ENCODE results near the gene PCCA. TPM values are rescaled to one million over a fixed set of nuclear protein-coding genes. Genes with fewer than 3 reads are reported as not detected.

Gene PCCA
- total RNA-seq, 4 donors from 2014 or later: 24.8 to 122 (median 53.0) TPM

- intact Hi-C loops (cut with DNase I; ENCODE audit: low total_unique reads): no loop called here
- TF ChIP-seq POLR2A (IDR thresholded peaks at IDR 0.05): no peak
- TF ChIP-seq CTCF (IDR thresholded peaks at IDR 0.05): no peak
These were observed 140.7 kb downstream of the PCCA start for GRCh38 chr13:100229603-100230002.

GRCh38 chr13:100230769-100231149, 141.9 kb downstream of the PCCA start:
- no peak for DNase-seq
- TF ChIP-seq POLR2A (IDR thresholded peaks at IDR 0.05): no peak
- no peak for TF ChIP-seq CTCF (IDR thresholded peaks at IDR 0.05)
- H3K27me3 ChIP-seq: no peaks in the 10 kb centered on the region

More at GRCh38 chr13:100229603-100230002, 140.7 kb downstream of the PCCA start:
- H3K27me3 ChIP-seq: no peaks in the 10 kb centered on the region
- no peak for DNase-seq
- no peaks in the 10 kb centered on the region for H3K4me1 ChIP-seq
- H3K36me3 ChIP-seq: no peaks in the 10 kb centered on the region
- no peak overlapping the region for H3K27ac ChIP-seq
- H3K9me3 ChIP-seq: no peaks in the 10 kb centered on the region
- H3K4me3 ChIP-seq: no peak overlapping the region

GRCh38 chr13:100231176-100231575, 142.3 kb downstream of the PCCA start:
- Histone ChIP-seq H3K27me3 (no peaks in the 10 kb centered on the region), H3K9me3 (no peaks in the 10 kb centered on the region), H3K4me1 (no peaks in the 10 kb centered on the region), H3K27ac (no peak overlapping the region), H3K36me3 (no peaks in the 10 kb centered on the region), H3K4me3 (no peak overlapping the region)
- TF ChIP-seq CTCF (IDR thresholded peaks at IDR 0.05) (no peak), POLR2A (IDR thresholded peaks at IDR 0.05) (no peak)
- no peak for DNase-seq
- intact Hi-C loops (cut with DNase I; ENCODE audit: low total_unique reads): no loop called here

More at GRCh38 chr13:100230769-100231149, 141.9 kb downstream of the PCCA start:
- no peak overlapping the region for H3K4me3 ChIP-seq
- no peak overlapping the region for H3K27ac ChIP-seq
- intact Hi-C loops (cut with DNase I; ENCODE audit: low total_unique reads): no loop called here
- no peaks in the 10 kb centered on the region for H3K9me3 ChIP-seq
- no peaks in the 10 kb centered on the region for H3K36me3 ChIP-seq
- H3K4me1 ChIP-seq: no peaks in the 10 kb centered on the region

- intact Hi-C loops (cut with DNase I; ENCODE audit: low total_unique reads): no loop called here
- H3K4me3 ChIP-seq: no peak overlapping the region
- no peak for DNase-seq
These were observed 145.1 kb downstream of the PCCA start for GRCh38 chr13:100234006-100234405.

GRCh38 chr13:100234524-100235136, 145.7 kb downstream of the PCCA start:
- no peak for TF ChIP-seq CTCF (IDR thresholded peaks at IDR 0.05)
- no peak for TF ChIP-seq POLR2A (IDR thresholded peaks at IDR 0.05)
- Histone ChIP-seq H3K27ac (no peak overlapping the region), H3K27me3 (no peaks in the 10 kb centered on the region), H3K4me3 (no peak overlapping the region), H3K4me1 (no peaks in the 10 kb centered on the region), H3K9me3 (no peaks in the 10 kb centered on the region), H3K36me3 (no peaks in the 10 kb centered on the region)
- intact Hi-C loops (cut with DNase I; ENCODE audit: low total_unique reads): no loop called here
- DNase-seq: no peak

More at GRCh38 chr13:100234006-100234405, 145.1 kb downstream of the PCCA start:
- no peak for TF ChIP-seq CTCF (IDR thresholded peaks at IDR 0.05)
- Histone ChIP-seq H3K9me3 (no peaks in the 10 kb centered on the region), H3K27me3 (no peaks in the 10 kb centered on the region), H3K4me1 (no peaks in the 10 kb centered on the region), H3K27ac (no peak overlapping the region), H3K36me3 (no peaks in the 10 kb centered on the region)
